Measurements from ENCODE around the gene IFRD2.
"Not testable (repeated sequence)": the region's sequence is repeated elsewhere in the genome, so short reads cannot be mapped to it uniquely, and the experiment has no call there.

The IFRD2 gene

DNA sequence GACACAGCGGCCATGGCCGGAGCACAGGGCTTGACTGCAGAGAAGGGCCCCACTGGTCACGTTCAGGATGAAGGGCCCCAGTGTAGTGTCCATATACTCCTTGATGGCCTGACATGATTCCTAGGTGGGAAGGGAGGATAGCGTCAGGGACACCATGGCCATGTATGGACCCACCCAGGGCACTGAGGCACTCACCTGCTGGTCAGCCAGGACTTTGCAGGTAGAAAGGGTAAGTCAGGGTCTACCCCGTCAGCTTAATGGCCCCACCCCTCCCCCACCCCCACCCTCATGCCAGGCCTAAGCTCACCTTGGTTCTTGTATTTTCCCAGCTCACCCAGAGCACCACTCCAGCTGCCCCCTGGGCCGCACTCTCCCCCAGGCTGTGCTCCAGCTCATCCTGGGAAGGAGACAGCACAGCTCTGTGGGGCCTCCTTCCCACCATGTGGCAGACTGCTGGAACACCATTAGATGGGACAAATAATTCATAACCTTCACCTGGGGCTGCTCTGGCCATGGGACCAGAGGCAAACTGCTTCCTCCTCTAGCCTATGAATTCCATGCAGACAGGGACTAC is 8.5 kb upstream of the IFRD2 start:
- DNase-seq, result no peak

DNA sequence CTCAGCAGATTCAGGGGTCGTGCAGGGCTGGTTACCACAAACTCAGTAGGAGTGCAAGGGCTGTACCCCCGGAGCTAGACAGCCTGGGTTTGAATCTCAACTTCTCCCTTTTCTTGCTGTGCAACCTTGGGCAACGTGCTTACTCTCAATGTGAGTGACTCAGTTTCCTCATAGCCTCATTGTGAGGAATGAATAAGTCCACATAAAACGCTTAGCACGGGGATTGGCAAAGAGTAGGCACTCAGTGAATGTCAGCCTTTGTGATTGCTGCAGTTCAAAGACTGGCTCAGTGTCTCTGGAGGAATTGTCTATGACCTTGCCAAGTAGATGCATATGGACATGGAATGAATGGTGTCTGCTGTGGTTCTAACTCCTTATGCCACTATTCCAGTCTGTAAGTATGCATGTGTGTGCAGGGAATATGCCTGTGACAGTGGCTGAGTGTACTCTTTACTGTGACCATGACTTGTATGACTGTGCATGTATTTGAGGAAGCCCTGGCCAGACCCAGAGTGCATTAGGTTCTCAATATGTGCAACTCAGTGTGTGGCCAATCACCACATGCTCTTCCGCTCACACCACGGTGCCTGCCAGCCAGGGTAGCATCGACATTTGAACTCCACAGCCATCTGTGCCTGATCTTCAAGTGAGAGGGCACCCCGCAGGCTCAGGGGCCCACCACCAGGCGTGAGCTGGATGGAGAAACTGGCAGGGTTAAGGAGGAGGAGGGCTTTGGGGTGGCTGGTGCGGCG is 7.9 kb upstream of the IFRD2 start:
- DNase-seq, result no peak

DNA sequence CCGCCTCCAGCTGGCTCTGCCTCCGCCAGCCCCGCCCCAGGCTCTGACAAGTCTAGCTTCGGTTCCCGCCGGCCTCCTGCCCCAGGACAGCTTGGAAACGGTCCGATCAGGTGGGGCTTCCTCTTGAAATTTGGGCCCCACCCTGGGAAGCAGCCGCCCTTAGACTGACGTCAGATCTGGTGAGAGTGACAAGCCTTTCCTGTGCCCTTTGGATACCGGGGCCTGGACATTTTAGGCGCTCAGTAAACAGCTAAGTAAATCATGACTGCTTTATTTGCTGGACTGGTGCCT is 7.4 kb upstream of the IFRD2 start:
- DNase-seq, result no peak

- DNase-seq, result peak; percentile 98
Observed at GRCh38 chr3:50298836-50299637, 6.8 kb upstream of the IFRD2 start, which contains the start of the genes HYAL3 and NAA80. TSS of gene HYAL3 (minus strand) at chr3:50299405. CDS start at chr3:50295602, 3,803 bp downstream. TSS of gene NAA80 (minus strand) at chr3:50299405. CDS start at chr3:50297463, 1,942 bp downstream.

DNA sequence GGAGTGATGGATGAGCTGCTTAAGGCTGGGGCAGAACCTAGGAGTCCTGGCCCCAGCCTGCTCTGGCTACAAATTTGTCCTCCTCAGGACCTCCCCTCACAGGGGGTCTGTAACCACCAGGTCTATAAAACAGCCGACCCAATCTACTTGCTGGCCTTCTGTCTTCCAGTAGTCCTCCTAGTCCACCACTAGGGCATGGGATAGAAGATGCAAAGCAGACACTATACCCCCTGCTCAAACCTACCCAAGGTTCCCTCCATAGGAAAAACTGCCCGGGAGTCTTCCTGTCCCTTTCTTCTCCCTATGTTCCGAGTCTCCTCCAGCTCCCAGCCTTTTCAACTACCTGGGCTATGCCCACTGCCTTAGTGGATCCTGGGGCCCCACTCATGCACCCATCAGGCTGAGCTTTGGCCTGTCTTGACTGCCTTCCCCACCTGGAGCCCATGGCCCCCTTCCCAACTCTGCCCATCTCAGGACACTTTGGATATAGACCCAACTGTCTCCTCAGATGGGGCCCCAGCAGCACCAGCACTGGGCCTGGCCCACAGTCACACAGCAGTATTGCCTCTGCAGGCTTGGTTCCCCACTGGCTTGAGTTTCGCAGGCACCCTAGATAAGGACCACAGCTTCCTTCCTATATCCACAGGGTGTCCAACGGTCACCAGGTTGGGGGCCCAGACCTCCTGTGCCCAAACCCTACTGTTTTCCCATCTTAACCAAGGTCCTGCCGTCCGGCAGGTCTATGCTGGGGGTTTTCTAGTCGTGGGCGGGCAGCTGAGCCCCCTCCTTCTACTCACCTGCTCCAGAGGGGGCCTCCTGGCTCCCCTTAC is 5.9 kb upstream of the IFRD2 start:
- DNase-seq, result no peak

- DNase-seq, result no peak
Observed at GRCh38 chr3:50297384-50297775, 5.2 kb upstream of the IFRD2 start.

- no peak for DNase-seq
Observed at GRCh38 chr3:50296721-50297383, 4.6 kb upstream of the IFRD2 start.

DNA sequence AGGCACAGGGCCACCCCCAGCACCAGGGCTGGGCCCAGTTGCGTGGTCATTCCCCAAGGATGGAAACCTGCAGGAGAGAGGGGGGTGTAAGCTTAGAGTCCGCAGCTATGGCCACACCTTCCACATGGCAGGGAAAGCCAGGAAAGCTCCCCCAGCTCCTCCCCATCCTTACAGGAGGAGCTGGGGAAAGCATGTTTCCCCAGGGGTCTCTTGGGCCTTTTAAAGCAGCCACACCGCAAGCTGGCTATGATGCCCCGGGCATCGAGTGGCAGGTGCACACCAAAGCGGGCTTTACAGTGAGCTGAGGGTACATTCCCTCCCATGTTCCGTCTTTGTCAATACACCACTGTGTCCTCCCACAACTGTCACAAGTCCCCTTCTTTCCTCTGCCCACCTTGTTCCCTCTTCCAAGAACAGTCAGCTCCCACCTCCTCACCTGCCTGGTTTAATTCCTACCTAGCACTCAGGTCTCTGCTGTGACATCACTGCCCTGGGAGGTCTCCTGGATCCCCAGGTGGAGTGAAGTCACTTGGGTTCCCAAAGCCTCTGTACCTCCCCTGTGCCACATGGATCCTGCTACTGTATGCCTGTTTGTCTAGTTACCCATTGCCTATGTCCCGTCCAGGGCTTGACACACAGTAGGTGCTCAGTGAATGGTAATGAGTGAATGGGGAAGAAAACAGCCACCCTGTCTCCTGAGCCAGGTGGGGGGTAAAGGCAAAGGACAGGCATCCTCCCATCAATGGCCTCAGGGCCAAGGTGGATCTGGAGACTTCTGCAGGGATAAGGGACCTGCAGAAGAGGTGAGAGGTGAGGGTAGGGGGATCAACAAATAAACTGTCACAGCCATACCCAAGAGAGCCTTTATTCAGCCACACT is 3.6 kb upstream of the IFRD2 start:
- no peak for DNase-seq

DNA sequence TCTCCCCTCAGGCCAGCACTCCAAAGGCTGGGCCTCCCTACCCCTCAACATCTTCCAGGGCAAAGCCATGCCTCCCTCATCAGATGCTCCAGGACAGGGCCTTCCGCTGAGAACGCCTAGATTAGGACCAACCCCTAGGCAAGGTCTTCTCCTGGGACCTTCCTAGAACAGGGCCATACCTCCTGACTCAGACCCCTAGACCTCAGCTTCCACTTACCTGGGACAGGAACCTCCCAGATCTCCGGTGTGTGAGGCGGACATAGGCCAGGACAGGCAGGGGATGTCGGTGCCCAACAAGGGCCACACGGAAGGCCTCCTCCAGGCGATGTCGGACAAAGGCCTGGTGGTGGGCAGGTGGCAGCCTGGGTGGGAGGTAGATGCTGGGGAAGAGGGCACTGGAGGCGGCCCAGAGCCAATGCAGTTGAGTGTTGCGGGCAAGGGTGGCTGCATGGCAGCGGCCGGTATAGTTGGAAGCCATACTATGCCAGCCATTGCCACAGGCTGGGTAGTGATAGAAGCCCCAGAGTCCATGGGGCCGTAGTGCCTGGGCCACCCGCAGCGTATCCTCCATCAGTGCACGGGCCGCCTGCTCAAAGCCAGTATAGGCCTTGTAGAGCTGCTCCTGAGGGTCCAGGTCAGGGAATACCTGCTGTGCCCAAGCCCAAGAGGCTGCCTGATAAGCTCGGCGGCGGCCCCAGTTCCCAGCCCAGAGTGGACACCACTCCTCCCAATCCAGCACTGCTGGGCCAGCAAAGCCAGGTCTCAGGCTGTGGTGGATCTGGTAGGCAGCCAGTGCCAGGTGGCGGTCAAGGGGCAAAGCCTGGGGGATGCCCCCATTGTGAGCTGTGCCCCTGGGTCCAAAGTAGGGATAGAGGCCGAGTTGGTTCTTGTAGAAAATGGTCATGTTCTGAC is 2.5 kb upstream of the IFRD2 start:
- no peak for DNase-seq

GRCh38 chr3:50294089-50294488 is 1.9 kb upstream of the IFRD2 start:
- no peak for DNase-seq

GRCh38 chr3:50293079-50293801 is 1.0 kb upstream of the IFRD2 start:
- no peak for DNase-seq

- no peak for DNase-seq
Observed at GRCh38 chr3:50290161-50290641, 2.0 kb downstream of the IFRD2 start.

DNA sequence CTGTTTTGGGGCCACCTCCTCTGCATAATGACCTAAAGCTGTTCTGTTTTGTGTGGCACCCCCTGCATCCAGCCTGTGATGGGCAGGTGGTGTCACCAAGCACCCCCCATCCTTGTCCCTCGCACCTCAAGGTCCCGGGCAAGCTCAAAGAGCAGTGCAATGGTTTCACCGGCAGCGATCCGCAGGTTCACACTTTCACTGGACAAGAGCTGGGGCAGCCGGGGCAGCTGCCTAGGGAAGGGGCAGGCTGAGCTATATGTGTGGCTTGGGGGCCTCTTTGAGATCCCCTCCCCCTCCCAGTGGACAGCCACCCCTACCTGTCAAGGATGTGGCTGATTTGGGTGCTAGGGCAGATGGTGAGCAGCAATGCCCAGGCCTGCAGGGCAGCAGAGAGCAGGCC is 3.1 kb downstream of the IFRD2 start:
- DNase-seq, result no peak

DNA sequence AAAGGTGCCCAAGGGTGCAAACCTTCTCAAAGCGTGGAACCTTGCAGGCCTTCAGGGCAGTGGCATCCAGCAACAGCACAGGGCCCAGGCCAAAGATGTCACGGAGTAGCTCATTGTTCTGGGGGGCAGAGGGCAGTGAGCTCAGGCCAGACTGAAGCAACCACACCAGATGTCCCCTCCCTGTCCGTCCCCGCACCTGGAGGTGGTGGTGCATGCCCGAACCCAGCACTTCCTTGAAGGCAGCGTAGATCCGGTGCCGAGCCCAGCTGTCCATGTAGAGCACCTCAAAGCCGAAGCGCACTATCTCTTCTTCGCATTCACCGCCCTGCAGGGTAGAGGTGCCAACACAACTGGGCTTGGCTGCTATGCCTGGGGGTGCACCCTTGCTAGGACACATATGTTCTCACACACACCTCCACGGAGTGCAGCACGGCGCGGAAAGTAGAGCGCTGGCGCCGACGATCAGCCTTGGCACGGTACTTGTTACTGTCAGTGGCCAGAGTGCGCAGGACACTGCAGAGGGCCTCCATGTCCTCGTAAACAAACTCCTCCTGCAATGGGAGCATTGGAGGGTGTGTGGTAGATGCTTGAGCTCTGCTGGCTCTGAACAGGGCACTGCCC is 3.7 kb downstream of the IFRD2 start:
- DNase-seq, result no peak

DNA sequence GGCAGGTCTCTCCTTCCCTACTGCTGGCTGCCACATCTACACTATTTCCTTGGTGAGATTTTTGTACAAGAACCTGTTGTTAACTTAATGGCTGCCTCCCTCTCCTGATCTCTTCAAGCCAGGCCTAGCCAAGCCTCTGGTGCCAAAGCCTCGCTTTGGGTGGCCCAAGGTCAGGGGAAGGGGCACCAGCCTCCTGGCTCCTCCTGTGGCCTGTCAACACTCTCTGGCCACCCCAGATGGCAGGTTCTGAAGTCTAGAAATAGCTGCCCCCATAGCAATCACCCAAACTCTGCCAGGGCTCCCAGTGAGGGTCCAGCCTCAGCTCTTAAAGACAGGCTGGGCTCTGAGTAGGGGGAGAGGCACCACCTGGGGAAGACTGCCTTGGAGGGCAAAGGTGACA is 5.0 kb downstream of the IFRD2 start:
- DNase-seq, result no peak

DNA sequence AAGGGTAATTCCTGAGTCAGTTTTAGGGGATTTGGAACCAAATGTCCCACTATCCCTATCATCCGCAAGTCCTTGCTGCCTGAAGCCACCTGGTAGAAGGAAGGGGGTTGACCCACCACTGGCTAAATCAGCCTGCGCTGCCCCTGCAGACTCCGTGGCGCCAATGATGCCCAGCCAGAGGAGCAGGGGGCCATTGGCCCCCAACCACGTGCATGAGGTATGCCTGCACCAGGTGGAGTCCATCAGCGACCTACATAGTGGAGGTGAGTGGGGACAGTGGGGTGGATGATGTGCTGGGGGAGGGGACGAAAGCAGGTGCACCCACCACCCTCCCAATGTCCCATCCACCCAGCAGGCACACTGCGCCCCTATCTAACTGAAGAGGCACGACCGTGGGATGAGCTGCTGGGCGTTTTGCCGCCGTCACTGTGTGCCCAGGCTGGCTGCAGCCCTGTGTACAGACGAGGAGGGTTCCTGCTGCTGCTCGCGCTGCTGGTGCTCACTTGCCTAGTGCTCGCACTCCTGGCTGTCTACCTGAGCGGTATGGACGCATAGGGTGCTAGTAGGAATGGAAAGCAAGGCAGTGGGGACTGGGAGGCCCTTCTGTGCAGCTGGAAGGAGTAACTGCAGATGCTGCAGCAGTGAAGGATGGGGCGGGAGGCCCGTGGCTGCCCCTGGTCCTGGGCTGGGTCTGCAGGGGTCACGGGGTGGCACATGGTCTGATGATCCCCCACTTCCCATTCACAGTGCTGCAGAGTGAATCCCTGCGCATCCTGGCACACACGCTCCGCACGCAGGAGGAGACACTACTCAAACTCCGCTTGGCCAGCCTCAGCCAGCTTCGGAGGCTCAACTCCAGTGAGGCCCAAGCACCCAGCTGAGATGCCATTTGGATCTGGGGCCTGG is 5.7 kb downstream of the IFRD2 start:
- DNase-seq, result no peak

GRCh38 chr3:50284121-50284520 is 8.1 kb downstream of the IFRD2 start:
- not testable (repeated sequence) for DNase-seq
